ENCODE measurements around the gene SPTBN1. TPM values are rescaled to one million over a fixed set of nuclear protein-coding genes. Genes with fewer than 3 reads are reported as not detected.
"Not testable (repeated sequence)": the region's sequence is repeated elsewhere in the genome, so short reads cannot be mapped to it uniquely, and the experiment has no call there.

Gene SPTBN1
- total and polyA plus RNA-seq, 3 donors from 2014 or later, result 143 to 366 (median 278) TPM

- intact Hi-C loops (cut with DNase I; ENCODE audit: low total_unique reads), result no loop called here
- no peaks in the 10 kb centered on the region for H3K9me3 ChIP-seq
- 88 to 92% methylated on average over 9 of the region's 9 CpGs for WGBS, 2 donors
- H3K4me1 ChIP-seq, result peaks cover 4% of the 10 kb centered on the region
- DNase-seq, result no peak
- TF ChIP-seq POLR2A (IDR thresholded peaks at IDR 0.05) (no peak), CTCF (IDR thresholded peaks at IDR 0.05) (no peak)
- no peak overlapping the region for H3K27ac ChIP-seq
- H3K4me3 ChIP-seq, result no peak overlapping the region
- no peaks in the 10 kb centered on the region for H3K27me3 ChIP-seq
- no peaks in the 10 kb centered on the region for H3K36me3 ChIP-seq (ENCODE audit: low read depth, missing control alignments)
These were observed 69.2 kb downstream of the SPTBN1 start for GRCh38 chr2:54525321-54525720.

- H3K9me3 ChIP-seq, result no peaks in the 10 kb centered on the region
- H3K4me1 ChIP-seq, result peaks cover 4% of the 10 kb centered on the region
- H3K27me3 ChIP-seq, result no peaks in the 10 kb centered on the region
- intact Hi-C loops (cut with DNase I; ENCODE audit: low total_unique reads), result no loop called here
- TF ChIP-seq POLR2A (IDR thresholded peaks at IDR 0.05) (no peak), CTCF (IDR thresholded peaks at IDR 0.05) (no peak)
- 82 to 83% methylated on average over 12 of the region's 12 CpGs for WGBS, 2 donors
- no peak for DNase-seq
- no peak overlapping the region for H3K27ac ChIP-seq
- no peak overlapping the region for H3K4me3 ChIP-seq
- no peaks in the 10 kb centered on the region for H3K36me3 ChIP-seq (ENCODE audit: low read depth, missing control alignments)
These were observed 70.2 kb downstream of the SPTBN1 start for GRCh38 chr2:54526226-54526879.

GRCh38 chr2:54528311-54528955, 72.3 kb downstream of the SPTBN1 start:
- TF ChIP-seq CTCF (IDR thresholded peaks at IDR 0.05) (no peak), POLR2A (IDR thresholded peaks at IDR 0.05) (no peak)
- intact Hi-C loops (cut with DNase I; ENCODE audit: low total_unique reads), result no loop called here
- no peak overlapping the region for H3K4me3 ChIP-seq
- H3K27ac ChIP-seq, result no peak overlapping the region
- 84 to 92% methylated on average over 1 of the region's 1 CpG for WGBS, 2 donors
- DNase-seq, result no peak
- H3K4me1 ChIP-seq, result peaks cover 5% of the 10 kb centered on the region
- no peaks in the 10 kb centered on the region for H3K9me3 ChIP-seq
- no peaks in the 10 kb centered on the region for H3K36me3 ChIP-seq (ENCODE audit: low read depth, missing control alignments)
- H3K27me3 ChIP-seq, result no peaks in the 10 kb centered on the region

GRCh38 chr2:54529518-54529917, 73.4 kb downstream of the SPTBN1 start:
- H3K4me3 ChIP-seq; H3K27me3 ChIP-seq; H3K36me3 ChIP-seq (ENCODE audit: low read depth, missing control alignments); DNase-seq; H3K27ac ChIP-seq; H3K4me1 ChIP-seq; H3K9me3 ChIP-seq; intact Hi-C loops (cut with DNase I; ENCODE audit: low total_unique reads): not testable (repeated sequence)
- 88 to 89% methylated on average over 1 of the region's 1 CpG for WGBS, 2 donors

- WGBS, 2 donors, result 93 to 94% methylated on average over 2 of the region's 2 CpGs
- H3K4me1 ChIP-seq, result peaks cover 12% of the 10 kb centered on the region
These were observed 73.8 kb downstream of the SPTBN1 start for GRCh38 chr2:54529935-54530334.

More at GRCh38 chr2:54529935-54530334, 73.8 kb downstream of the SPTBN1 start:
- no peak overlapping the region for H3K4me3 ChIP-seq
- no peak overlapping the region for H3K27ac ChIP-seq
- H3K9me3 ChIP-seq, result no peaks in the 10 kb centered on the region
- DNase-seq, result no peak
- no peak for TF ChIP-seq CTCF (IDR thresholded peaks at IDR 0.05)
- no peak for TF ChIP-seq POLR2A (IDR thresholded peaks at IDR 0.05)
- no peaks in the 10 kb centered on the region for H3K27me3 ChIP-seq
- H3K36me3 ChIP-seq (ENCODE audit: low read depth, missing control alignments), result no peaks in the 10 kb centered on the region
- intact Hi-C loops (cut with DNase I; ENCODE audit: low total_unique reads), result no loop called here
